Stimulated activated CD4-positive, alpha-beta T cell treated with anti-CD3 and anti-CD28 coated beads, Interleukin-2, amount 100 ng/mL, for 4 hours (primary cell): ENCODE data around the gene TELO2.

Experiments
- DNase-seq: peaks from one replicate; pipeline ENCODE4 v3.0.0-alpha.2; 2020; ENCODE audit warnings: low read depth

Gene TELO2

DNA sequence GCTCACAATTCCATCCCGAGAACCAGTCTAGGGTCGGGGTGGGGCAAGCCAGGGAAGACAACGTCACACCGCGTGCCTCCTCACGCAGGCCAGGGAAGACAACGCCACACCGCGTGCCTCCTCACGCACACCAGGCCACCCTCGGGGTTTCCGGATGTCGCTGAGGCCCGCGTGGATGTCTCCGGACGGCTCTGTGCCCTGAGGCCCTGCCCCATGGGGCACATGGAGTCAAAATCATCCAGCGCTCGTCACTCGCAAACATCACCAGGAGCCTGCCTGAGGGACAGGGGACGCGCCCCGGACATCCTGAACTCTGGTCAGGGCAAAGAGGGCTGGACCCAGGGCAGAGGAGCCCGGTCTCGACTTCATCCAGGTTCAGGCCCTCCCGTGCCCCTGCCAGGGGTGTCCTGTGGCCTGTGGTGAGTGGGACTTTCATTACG lies 44.0 kb downstream of the TELO2 start:
- DNase-seq: no peak

DNA sequence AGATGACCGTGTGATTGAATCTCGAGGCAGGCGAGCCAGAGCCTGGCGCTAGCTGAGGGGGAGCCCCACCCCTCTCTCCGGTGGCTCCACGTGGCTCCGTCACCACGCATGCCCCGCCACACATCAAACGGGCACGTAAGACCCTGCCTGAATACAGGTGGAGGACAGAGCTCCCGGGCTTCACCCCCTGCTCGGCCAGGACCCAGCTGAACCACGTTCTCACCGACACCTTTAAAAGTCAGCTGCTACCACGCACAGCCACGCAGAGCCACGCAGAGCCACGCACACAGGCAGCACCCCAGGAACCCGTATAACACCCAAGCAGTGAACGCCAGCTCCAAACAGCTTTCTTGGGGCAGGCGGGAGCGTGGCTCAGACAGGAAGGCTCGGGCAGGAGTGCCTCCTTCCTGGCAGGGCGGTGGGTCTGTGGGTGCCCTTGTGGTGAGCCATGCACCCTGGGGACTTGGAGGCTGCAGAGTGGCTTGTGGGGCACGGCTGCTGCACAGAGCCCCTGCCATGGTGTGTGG lies 44.7 kb downstream of the TELO2 start:
- no peak for DNase-seq

DNA sequence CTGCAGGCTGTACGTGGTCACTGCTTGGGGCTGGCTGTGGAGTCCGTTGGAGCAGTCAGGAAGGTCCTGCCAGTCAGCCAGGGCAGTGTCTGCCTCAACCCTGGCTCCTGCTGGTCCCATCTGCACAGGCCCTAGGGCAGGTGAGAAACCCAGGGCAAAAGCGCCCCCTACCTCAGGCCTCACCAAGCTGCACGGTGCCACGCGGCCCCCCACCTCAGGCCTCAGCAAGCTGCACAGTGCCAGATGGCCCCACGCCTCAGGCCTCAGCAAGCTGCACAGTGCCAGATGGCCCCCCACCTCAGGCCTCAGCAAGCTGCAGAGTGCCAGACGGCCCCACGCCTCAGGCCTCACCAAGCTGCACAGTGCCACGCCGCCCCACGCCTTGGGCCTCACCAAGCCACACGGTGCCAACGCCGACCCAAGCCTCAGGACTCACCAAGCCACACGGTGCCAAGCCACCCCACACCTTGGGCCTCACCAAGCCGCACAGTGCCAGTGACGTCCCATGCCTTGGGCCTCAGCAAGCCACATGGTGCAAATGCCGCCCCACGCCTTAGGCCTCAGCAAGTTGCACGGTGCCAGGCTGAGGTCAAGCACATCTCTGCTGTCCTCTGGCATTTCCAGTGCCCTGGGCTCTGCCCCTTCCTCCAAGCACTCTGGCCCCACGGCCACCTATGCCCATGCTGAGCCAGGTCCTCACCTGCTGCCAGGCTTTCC lies 45.8 kb downstream of the TELO2 start:
- DNase-seq: no peak

DNA sequence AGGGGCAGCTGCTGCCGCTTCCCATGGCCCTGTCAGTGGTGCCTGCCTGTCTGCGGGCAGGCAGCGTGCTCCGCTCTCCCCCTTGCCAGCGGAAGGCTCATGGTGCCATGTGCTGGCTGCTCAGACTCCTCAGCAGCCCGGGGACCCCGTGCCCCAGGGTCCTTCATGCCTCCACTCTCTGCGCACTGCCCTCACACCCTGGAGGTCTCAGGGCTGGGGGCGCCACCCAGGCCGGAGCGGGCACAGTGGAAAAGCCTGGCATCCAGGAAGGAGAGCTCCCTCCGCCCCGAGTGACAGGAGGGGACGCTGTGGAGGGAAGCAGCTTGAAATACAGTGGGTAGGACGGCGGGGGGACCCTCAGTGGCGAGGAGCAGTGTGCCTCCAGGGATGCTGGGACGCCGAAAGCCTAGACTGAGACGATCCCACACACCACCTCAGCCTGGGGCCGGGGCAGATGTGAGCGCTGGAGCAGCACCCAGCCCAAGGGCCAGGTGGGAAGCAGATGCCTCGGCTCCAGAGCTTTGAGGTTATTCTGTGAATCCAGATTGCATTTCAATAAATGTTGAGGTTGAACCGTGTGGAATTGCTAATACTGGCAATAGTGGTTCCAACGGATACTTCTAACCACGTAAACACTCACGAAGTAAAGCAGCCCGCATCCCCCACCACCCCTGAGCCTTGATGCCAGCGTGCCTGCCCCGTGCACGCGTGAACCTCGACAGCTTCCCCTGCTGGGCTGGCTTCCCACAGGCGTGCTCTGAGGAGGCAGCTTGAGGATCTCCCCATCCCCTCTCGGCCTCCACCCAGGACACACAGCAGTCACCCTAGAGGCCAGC lies 46.8 kb downstream of the TELO2 start:
- DNase-seq: no peak

DNA sequence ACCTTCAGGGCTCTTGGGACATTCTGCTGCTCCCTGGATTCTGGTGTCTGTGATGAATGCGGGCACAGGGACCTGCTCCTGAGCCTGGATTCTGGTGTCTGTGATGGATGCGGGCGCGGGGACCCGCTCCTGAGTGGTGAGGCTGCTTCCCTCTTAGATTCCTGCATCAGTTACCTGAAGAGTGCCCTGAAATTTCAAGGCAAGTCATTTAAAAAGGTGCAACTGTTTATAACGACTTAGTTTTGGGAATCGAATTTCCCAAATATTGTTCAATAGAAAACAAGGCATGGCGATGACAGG lies 47.3 kb downstream of the TELO2 start:
- no peak for DNase-seq

DNA sequence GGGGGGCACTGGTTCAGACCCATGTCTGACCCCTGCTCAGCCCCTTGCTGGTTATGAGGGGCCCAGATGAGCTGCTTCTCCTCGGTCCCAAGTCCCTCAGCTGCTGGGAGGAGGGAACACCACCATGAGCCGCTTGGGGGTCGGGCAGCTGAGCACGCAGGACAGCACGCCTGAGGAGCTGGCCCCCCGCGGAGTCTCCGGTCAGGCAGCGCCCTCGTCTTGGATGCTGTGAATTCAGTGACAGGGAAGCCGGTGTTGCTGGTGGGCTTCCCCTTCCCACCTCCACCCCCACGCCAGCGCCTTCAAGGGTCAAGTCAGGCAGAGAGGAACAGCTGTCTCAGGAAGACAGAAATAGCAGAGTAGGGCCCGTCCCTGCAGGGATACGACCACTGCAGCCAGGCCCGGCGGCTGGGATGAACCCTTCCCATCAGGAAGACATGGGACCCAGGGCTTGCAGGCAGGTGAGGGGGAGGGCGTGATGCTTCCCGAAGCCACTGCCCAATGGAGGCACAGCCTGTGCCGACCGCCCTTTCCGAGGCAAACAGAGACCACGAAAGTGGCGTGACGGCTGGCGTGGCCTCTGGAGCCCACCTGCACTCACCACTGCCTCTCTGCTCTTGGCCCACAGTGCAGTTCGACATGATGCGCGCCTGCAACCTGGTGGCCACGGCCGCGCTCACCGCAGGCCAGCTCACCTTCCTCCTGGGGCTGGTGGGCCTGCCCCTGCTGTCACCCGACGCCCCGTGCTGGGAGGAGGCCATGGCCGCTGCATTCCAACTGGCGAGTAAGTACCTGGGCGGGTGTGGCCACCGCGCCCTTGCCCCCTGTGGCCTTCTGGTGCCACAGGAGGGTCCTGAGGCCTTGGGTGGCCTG lies 48.4 kb downstream of the TELO2 start:
- no peak for DNase-seq

DNA sequence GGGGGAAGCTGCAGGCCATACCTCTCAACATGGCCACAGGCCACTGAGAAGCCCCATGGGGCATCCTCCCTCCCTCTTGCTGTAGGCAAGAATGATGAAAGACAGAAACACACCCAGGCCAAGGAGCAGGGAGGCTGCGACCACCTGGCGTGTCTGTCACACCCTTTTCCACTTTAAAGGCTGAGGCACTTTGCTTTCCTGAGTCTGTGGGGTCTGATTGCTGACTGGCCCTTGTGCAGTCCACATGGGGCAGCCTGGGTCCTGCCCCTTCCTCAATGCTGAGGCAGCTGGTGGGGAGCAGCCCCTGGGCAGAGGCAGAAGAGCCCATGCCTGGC lies 49.0 kb downstream of the TELO2 start:
- no peak for DNase-seq

DNA sequence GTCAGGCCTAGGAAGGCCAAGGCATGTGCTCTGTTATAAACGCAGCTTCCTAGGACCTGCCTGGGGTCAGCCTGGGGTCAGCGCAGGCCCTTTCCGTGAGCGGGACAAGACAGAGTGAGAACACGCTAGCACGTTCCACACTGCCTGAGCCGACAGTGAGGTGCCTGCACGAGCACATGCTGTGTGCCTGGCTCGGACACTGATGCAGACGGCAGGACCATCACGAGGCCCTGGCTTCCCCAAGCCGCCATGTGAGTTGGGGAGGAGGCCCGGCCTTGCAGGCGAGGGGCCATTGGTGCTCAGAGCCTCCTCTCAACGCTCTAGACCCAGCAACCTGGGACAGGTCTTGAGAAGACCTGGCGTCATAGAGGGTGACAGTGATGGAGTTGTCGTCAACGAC lies 49.4 kb downstream of the TELO2 start:
- no peak for DNase-seq

DNA sequence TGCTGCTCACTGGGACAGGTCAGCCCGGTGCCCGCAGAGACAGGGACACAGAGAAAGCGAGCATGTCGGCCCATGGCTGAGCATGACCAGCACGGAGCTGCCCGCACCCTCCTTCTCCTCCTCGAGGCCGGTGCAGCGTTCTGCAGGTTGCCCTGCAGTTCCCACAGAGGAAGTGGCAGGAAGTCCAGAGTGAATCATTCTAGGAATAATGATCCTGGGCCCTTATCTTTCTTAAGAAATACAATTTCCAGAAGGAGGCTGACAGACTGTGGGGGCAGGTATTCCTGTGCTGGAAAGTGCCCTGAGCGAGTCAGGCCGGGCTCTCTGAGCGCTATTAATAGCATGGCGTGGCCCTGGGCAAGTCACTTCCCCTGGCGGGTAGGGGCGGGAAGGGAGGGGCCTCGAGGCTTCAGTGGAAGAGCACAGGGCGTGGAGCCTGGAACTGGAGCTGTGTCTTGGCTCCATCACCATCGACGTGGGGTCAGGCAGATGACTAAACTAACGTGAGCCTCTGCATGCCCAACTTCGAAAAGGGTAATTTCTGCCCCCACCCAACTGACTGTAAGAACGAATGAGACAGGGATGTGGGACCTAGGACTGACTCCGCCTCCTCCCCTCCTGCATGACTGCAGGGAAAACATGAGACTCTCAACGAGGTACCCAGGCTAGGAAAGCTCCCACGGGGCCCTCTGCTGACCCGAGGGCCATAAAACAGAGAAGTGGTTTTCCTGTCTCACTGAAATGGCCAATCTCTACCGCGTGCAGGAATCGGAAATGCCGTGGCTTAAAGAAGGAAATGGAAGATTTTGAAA lies 50.1 kb downstream of the TELO2 start:
- peak; percentile 53 for DNase-seq

DNA sequence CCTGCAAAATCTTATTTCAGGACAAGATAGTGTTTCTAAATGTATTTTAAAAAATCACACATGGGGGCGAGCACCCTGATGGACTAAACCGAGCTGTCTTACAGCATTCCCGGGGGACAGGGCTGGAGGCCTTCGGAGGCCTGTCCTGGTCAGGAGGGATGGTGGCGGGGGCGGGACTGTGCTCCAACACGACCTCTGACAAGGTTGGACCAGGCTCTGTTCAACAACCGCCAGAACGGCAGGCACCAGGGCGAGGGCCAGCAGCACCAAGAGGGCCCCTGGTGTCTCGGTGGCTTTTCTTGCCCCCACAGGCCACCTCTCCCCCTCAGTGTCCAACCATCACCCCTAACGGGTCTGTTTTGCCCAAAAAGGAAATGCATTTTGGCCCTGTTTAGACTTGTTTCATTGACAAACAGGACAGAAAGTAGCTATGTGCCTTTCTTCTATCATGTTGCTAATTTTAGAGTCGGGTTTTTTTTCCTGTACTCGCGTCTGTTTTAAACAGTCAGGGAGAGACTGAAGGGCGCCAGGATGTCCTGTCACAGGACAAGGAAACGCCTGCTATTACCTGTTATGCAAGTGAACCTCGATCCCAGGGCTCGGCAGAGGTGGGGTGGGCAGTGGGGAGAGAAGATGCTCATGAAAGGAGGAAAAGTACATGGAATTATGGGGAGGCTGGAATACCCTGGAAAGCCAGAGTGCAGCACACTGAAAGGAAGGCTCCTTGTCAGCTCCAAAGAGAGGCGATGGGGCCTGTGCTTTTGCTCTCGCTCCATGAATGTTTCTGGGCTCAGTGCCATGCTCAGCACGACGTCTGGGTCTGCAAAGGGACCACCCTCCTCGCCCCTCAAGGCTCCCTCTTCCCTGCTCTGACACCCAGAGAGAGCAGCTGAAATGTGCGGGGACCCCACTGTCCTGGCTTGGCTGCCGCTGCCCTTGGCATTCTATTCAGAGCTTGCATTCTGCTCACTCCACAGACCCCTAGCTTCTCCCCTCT lies 52.2 kb downstream of the TELO2 start:
- DNase-seq: no peak

DNA sequence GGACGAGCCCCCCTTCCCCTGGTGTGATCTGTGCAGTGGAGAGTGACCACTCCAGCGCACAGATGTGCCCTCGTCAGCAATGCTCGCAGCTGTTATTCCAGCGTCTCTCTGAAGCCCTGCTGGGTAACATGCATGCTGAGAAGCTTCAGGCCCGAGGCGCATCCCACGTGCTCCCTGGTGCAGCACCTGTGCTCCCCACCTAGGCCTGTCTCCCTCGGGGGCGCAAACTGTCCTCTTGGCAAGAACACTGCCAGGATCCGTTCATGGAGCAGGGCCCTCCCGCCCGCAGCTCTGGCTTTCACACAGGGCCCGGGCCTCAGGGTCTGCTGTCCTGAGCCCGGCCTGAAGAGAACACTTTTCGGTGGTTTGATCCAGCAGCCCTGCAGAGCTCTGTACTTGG lies 53.3 kb downstream of the TELO2 start:
- DNase-seq: no peak

DNA sequence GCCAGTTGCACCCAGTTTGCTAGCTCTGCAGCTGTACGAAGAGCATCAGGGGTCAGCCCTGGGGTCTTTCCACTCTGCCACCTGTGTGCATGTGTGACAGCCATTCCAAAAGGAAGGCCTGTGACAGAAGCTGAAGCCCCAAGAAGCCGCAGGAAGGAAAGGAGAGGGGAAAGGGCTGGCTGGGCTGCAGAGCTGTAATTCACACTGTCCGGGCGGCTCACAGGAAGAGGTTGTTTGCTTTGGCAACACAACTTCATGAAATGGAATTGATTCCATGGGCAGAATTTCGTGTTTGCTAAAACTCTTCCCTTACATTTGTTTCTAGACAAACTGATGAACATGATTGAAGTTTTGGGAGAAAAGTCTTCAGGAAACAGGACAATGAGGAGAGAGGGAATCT lies 55.1 kb downstream of the TELO2 start:
- no peak for DNase-seq

DNA sequence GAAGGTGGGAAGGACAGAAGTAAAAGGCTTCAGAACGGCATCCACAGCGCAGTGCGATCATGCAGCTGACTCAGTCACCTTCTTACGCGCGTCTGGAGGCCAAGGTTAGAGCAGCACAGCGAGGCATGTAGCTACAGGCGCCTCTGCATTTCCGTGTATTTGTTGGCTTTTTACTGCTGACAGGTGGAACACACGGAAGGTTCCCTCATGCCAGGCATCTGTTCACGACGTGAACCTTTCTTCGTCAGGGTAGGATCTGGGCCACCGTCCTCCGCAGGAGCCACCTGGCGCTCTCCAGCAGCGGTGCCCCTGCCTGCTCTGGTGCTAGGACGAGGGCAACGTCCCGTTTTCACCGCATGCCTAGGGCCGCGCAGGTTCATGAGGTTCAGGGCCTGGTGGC lies 55.6 kb downstream of the TELO2 start:
- DNase-seq: no peak

DNA sequence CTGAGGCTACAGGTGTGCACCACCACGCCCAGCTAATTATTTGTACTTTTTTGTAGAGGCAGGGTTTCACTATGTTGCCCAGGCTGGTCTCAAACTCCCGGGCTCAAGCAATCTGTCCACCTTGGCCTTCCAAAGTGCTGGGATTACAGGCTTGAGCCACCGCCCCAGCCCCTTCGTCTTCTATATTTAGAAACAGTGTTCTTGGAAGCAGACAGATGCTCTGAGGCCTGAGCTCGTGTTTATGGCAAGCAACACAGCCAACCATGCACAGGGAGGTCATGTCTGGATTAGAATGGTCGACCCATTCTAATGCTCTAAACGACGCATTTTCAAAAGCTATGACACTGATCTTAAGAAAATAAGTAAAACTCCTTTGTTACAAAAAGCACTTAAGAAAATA lies 56.9 kb downstream of the TELO2 start:
- no peak for DNase-seq

DNA sequence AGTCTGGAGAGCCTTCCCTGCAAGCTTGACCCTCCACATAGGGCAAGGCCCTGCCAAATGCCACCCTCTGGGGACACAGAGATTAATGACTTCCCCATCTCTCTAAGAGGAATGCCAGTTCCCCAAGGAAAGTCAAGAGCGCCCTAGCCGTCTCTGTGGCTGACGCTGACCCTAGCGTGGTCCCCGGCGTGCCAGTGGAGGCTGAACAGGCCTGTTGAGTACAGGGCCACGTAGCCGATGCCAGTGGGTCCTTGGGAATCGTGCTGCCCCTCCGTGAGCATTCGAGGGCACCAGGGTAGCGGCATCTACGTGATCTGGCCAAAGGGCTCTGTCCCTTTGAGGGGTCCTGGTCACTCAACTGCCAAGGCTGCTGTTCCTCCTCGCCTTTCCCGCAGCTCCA lies 57.5 kb downstream of the TELO2 start:
- no peak for DNase-seq

DNA sequence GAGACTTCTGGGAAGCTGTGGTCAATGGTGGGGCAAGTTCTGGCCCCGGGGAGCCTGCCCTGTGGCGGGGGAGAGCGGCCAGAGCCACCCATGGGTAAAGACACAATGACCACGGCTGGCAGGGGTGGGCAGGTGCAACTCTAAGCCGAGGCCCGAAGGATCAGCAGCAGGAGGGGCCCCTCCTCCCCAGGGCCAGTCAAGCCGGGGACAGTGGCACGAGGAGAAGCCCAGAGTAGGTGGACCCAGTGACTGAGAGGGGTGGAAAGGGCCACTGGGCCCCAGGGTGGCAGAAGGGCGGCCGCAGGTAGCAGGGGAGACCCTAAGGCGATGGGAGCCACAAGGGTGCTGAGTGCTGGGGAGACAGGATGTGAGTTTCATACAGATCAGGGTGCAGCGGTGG lies 58.0 kb downstream of the TELO2 start:
- DNase-seq: no peak

DNA sequence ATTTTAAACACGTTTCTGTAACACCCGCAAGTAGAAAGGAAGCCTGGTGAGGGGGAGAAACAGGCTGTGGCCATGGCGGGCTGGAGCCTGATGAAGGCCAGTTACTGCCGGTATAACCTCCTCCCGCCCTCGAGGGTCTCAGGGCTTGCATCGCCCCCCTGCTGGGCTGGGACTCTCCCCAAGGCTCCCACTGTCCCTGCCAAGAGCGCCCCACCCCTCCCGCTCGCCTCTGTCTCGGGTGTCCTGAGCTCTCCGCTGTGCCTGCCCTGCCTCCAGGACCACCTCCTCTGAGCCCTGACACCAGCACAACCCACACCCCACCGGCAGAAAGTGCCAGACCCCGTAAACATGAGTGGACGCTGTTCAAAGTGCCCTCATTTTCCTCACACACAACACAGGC lies 59.0 kb downstream of the TELO2 start:
- no peak for DNase-seq

DNA sequence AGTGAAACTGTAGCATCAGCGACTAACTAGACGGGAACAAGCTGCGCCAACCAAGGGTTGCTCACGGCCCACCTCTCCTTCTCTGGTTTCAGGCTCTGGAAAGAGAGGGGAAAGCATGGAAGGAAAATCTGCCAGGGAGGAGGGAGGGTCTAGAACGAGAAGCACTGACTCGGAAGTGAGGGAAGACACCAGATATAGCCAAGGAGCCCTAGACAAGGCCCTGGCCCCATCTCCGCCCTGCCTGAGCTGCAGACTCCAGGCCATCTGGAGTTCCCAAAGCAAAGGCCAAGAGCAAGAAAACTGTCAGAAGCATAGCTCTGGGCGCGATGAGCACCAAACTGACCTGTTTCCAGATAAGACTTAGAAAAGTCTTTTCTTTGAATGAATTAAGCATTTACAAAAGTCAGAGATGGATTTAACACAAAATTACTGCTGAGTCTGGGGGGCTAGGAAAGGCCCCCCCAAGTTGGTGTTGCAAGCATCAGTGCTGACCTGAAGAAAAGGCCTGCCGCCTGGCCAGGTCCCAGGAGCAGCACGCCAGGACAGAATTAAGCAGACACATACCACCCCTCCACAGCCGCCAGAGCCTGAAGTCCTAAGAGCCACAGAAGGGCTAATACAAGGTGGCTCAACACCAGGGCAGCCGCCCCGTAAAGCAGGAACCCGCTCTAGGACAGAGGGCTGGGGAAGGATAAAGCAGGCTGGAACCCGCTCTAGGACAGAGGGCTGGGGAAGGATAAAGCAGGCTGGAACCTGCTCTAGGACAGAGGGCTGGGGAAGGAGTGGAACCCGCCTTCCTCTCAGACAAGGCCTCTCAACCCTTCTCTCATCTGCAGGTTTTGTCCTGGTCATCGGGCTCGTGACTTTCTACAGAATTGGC lies 61.0 kb downstream of the TELO2 start:
- DNase-seq: no peak

DNA sequence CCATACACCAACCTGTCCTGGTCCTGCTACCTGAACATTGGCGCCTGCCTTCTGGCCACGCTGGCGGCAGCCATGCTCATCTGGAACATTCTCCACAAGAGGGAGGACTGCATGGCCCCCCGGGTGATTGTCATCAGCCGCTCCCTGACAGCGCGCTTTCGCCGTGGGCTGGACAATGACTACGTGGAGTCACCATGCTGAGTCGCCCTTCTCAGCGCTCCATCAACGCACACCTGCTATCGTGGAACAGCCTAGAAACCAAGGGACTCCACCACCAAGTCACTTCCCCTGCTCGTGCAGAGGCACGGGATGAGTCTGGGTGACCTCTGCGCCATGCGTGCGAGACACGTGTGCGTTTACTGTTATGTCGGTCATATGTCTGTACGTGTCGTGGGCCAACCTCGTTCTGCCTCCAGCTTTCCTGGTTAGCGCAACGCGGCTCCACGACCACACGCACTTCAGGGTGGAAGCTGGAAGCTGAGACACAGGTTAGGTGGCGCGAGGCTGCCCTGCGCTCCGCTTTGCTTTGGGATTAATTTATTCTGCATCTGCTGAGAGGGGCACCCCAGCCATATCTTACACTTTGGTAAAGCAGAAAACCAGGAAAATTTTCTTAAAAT lies 61.8 kb downstream of the TELO2 start:
- no peak for DNase-seq
